Measurements from ENCODE around the gene TTLL4. TPM values are rescaled to one million over a fixed set of nuclear protein-coding genes. Genes with fewer than 3 reads are reported as not detected.
A peak's percentile ranks its signal among the peaks of the same experiment; 100 is the strongest.

TTLL4 gene
- total and polyA plus RNA-seq, 2 donors (not counting 1 experiment from before 2014, with no cell fraction given), result 21.2 to 33.8 TPM

DNA sequence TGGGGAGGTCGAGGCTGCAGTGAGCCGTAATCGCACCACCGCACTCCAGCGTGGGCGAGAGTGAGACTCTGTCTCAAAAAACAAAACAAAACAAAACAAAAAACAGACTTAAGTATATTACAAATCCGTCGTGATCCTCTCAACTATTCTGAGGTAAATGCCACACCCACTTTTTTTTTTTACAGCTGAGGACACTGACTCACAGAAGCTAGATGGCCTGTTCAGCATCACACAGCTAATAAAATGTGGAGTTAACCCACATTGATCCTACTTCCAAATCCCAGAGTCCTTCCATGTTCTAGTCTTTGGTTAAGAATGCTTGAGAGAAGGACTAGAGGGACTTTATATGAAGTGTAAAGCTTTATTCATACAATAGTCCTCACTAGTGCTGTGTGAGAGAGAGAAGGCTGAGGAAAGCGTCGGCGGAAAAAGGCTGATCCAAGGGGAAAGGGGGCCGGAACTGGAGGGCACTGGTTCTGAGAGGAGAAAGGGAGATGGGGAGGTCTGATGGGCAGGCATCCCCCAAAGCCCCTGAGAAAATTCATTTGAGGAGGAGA, 39.5 kb upstream of the TTLL4 start:
- Histone ChIP-seq H3K4me2 (replicated peaks; ENCODE audit: low read depth, low read length, poor library complexity, severe bottlenecking) (peak overlapping the region; percentile 85), H3K27me3 (replicated peaks in 1 of 4; ENCODE audit: control extremely low read depth in 1 of 4, control insufficient read depth in 3 of 4, insufficient read depth in 4 of 4, low read length in 3 of 4) (no peaks in the 10 kb centered on the region), H3K27ac (ENCODE audit: low read length in 2 of 2) (peak overlapping the region; percentile 8 to 84), H3K79me2 (ENCODE audit: control insufficient read depth, insufficient read depth, low read length) (peaks cover 29% of the 10 kb centered on the region), H3K4me3 (ENCODE audit: control extremely low read depth in 1 of 5, extremely low read depth in 1 of 5, insufficient read depth in 1 of 5, low read depth in 2 of 5, low read length in 4 of 5) (peak overlapping the region; percentile 66 to 96 (median 84)), H3K4me1 (ENCODE audit: control insufficient read depth in 2 of 2, insufficient read depth in 2 of 2, low read length in 2 of 2) (peaks cover 14 to 15% of the 10 kb centered on the region in 2 donors), H4K20me1 (ENCODE audit: control insufficient read depth, insufficient read depth, low read length, poor library complexity, severe bottlenecking) (no peaks in the 10 kb centered on the region), H2AFZ (ENCODE audit: insufficient read depth, low read depth, low read length, poor library complexity, severe bottlenecking) (peak overlapping the region; percentile 99), H3K9me3 (ENCODE audit: control extremely low read depth in 1 of 3, control insufficient read depth in 2 of 3, insufficient read depth in 1 of 3, low read length in 2 of 3) (no peaks in the 10 kb centered on the region), H3K9ac (ENCODE audit: low read length) (peak overlapping the region; percentile 86), H3K36me3 (replicated peaks in 1 of 2; ENCODE audit: control extremely low read depth in 1 of 2, control insufficient read depth in 1 of 2, extremely low read depth in 1 of 2, insufficient read depth in 2 of 2, low read length in 1 of 2) (peaks cover 1 to 22% of the 10 kb centered on the region in 2 experiments)
- H3K27me3 Mint-ChIP-seq, result no peaks in the 10 kb centered on the region
- peak overlapping the region; percentile 91 for H3K27ac Mint-ChIP-seq
- 50% methylated on average over 10 of the region's 12 CpGs for WGBS (ENCODE audit: insufficient coverage)
- peak overlapping the region; percentile 97 for H3K4me3 Mint-ChIP-seq
- H3K9me3 Mint-ChIP-seq (ENCODE audit: insufficient read depth), result no peaks in the 10 kb centered on the region
- no peak for ATAC-seq (ENCODE audit: low read depth)
- TF ChIP-seq, protein P1, sequence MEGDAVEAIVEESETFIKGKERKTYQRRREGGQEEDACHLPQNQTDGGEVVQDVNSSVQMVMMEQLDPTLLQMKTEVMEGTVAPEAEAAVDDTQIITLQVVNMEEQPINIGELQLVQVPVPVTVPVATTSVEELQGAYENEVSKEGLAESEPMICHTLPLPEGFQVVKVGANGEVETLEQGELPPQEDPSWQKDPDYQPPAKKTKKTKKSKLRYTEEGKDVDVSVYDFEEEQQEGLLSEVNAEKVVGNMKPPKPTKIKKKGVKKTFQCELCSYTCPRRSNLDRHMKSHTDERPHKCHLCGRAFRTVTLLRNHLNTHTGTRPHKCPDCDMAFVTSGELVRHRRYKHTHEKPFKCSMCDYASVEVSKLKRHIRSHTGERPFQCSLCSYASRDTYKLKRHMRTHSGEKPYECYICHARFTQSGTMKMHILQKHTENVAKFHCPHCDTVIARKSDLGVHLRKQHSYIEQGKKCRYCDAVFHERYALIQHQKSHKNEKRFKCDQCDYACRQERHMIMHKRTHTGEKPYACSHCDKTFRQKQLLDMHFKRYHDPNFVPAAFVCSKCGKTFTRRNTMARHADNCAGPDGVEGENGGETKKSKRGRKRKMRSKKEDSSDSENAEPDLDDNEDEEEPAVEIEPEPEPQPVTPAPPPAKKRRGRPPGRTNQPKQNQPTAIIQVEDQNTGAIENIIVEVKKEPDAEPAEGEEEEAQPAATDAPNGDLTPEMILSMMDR (IDR thresholded peaks at IDR 0.05), result no peak
- no peak for TF ChIP-seq EZH2 (IDR thresholded peaks at IDR 0.05; ENCODE audit: borderline replicate concordance, insufficient read depth, low read depth, low read length, poor library complexity, severe bottlenecking)
- POLR2A ChIA-PET, result interaction anchor here (0.9 to 2.3 kb wide), 4 partner anchors 12 to 275 kb away, joined by 3 to 19 read pairs (median 4); partner anchors contain the start of genes BCS1L and ZNF142
- CTCF ChIA-PET, result interaction anchor here (1.3 to 2.8 kb wide), 4 partner anchors 12 to 176 kb away, joined by 4 to 28 read pairs (median 9); partner anchors contain the start of genes BCS1L, TTLL4 and ZNF142
- peaks cover 20% of the 10 kb centered on the region for H3K4me1 Mint-ChIP-seq
- no peak for DNase-seq
- intact Hi-C loops (cut with micrococcal nuclease), result loop anchor here (5.0 kb wide), 3 partner anchors 104 to 926 kb away; partner anchors contain the start of genes ARPC2, CNOT9, STK11IP and USP37
